Astrocyte (in vitro differentiated cells and primary cell): ENCODE data around the gene KREMEN1. TPM values are rescaled to one million over a fixed set of nuclear protein-coding genes. Genes with fewer than 3 reads are reported as not detected.
"Not testable (repeated sequence)": the region's sequence is repeated elsewhere in the genome, so short reads cannot be mapped to it uniquely, and the experiment has no call there.

Experiments used
- DNase-seq: peaks from one replicate; pipeline ENCODE4 v3.0.0-alpha.2; 2010; ENCODE audit warnings: low read depth
- FAIRE-seq: peaks from 2 replicates; lab custom pipeline; 2011; peaks lifted over from hg19 to GRCh38; lab: Jason Lieb, UNC
- H2AFZ ChIP-seq: 2 replicates; pipeline ENCODE4 v1.6.0; 2012; ENCODE audit warnings: low read depth, low read length, inconsistent platforms
- H3K27ac ChIP-seq: 2 replicates; pipeline ENCODE4 v1.5.1; 2011; ENCODE audit warnings: low read depth, low read length, inconsistent platforms
- H3K27me3 ChIP-seq: 2 replicates; pipeline ENCODE4 v1.6.0; 2011; ENCODE audit warnings: low read length, inconsistent platforms; ENCODE audit not compliant: insufficient read depth
- H3K36me3 ChIP-seq: 2 replicates; pipeline ENCODE4 v1.5.1; 2011; ENCODE audit warnings: low read length, inconsistent platforms; ENCODE audit not compliant: insufficient read depth
- H3K4me1 ChIP-seq: 2 replicates; pipeline ENCODE4 v1.5.1; 2011; ENCODE audit warnings: low read length, inconsistent platforms; ENCODE audit not compliant: insufficient read depth
- H3K4me2 ChIP-seq: 2 replicates; pipeline ENCODE4 v1.6.0; 2012; ENCODE audit warnings: low read length, inconsistent platforms
- H3K4me3 ChIP-seq: 2 replicates; pipeline ENCODE4 v1.5.1; 2011; ENCODE audit warnings: low read depth, mild to moderate bottlenecking, low read length, inconsistent platforms; ENCODE audit not compliant: insufficient read depth
- H3K79me2 ChIP-seq: 2 replicates; pipeline ENCODE4 v1.6.0; 2012; ENCODE audit warnings: mild to moderate bottlenecking, low read length, inconsistent platforms; ENCODE audit not compliant: insufficient read depth
- H3K9ac ChIP-seq: 2 replicates; pipeline ENCODE4 v1.6.0; 2012; ENCODE audit warnings: mild to moderate bottlenecking, low read length, inconsistent platforms
- H3K9me3 ChIP-seq: 2 replicates; pipeline ENCODE4 v1.5.1; 2012; ENCODE audit warnings: low read depth, mild to moderate bottlenecking, low read length, inconsistent platforms; ENCODE audit not compliant: insufficient read depth
- H4K20me1 ChIP-seq: 2 replicates; pipeline ENCODE4 v1.6.0; 2012; ENCODE audit warnings: low read length, inconsistent platforms; ENCODE audit not compliant: insufficient read depth
- H3K27ac Mint-ChIP-seq: one replicate; pipeline ENCODE4 v1.8.0; 2021; ENCODE audit warnings: mild to moderate bottlenecking, mixed read lengths; ENCODE audit not compliant: unreplicated experiment
- H3K27me3 Mint-ChIP-seq: one replicate; pipeline ENCODE4 v1.8.0; 2021; ENCODE audit warnings: low read depth, mixed read lengths; ENCODE audit not compliant: unreplicated experiment
- H3K36me3 Mint-ChIP-seq: one replicate; pipeline ENCODE4 v1.8.0; 2021; ENCODE audit warnings: low read depth, mixed read lengths; ENCODE audit not compliant: unreplicated experiment
- H3K4me1 Mint-ChIP-seq: one replicate; pipeline ENCODE4 v1.8.0; 2021; ENCODE audit warnings: low read depth, mixed read lengths; ENCODE audit not compliant: unreplicated experiment
- H3K4me3 Mint-ChIP-seq: one replicate; pipeline ENCODE4 v1.8.0; 2021; ENCODE audit warnings: mild to moderate bottlenecking, moderate library complexity, mixed read lengths; ENCODE audit not compliant: unreplicated experiment
- H3K9me3 Mint-ChIP-seq: one replicate; pipeline ENCODE4 v1.8.0; 2021; ENCODE audit warnings: mild to moderate bottlenecking, mixed read lengths; ENCODE audit not compliant: unreplicated experiment
- EZH2 ChIP-seq: IDR thresholded peaks from 2 replicates; pipeline ENCODE4 v1.6.1; 2012; ENCODE audit warnings: mild to moderate bottlenecking, low read length, inconsistent platforms; ENCODE audit not compliant: insufficient read depth
- total RNA-seq: library from RNA; stranded (reverse); gene quantifications from 2 replicates; pipeline ENCODE4 v1.2.1, GENCODE V29; 2021
- TF ChIP-seq, protein P1 (sequence below): IDR thresholded peaks from 2 replicates; pipeline ENCODE4 v1.5.1; 2011; ENCODE audit warnings: low read depth, mild to moderate bottlenecking, inconsistent platforms, low read length, moderate library complexity; ENCODE audit not compliant: insufficient read depth

Gene KREMEN1
- total RNA-seq, 1 donor from 2014 or later: 3.3 TPM

DNA sequence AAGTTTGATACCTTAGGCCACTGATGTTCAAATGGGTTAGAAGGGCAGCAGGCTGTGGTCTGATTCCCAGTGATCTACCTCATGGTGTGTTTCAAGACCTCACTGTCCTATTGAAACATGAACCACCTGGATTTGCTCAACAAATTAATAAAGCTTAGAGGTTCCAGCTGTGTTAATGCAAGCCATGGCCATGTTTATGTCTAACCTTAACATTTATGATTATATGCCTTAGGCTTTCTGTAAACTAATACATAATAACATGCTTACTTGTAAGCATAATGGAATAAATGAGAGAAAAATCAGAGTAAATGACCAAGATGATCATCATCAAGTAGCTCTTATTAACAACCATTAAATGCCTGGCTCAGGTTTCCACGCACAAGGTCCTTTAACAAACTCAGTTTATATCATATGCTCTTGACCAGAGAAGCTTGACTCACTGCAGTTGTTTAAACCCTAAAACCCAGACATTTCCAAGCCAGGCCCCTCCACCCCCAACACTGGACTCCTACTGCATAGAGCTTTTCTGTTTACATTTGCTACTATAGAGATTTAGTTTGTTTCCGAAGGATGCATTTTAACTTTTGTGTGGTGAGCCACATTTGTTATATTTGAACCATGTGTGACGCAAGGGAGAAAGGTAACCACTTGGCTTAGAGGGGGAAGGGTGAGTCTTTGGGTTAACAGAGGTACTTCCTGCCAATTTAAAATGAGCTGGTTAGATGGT lies 43.7 kb downstream of the KREMEN1 start:
- peaks cover 14% of the 10 kb centered on the region for H3K27me3 Mint-ChIP-seq
- Histone ChIP-seq H3K36me3 (no peaks in the 10 kb centered on the region), H3K4me2 (no peak overlapping the region), H3K27ac (no peak overlapping the region), H3K4me1 (no peaks in the 10 kb centered on the region), H3K27me3 (no peaks in the 10 kb centered on the region), H2AFZ (no peak overlapping the region), H3K9me3 (no peaks in the 10 kb centered on the region), H4K20me1 (no peaks in the 10 kb centered on the region), H3K79me2 (no peaks in the 10 kb centered on the region), H3K4me3 (no peak overlapping the region), H3K9ac (no peak overlapping the region)
- no peaks in the 10 kb centered on the region for H3K4me1 Mint-ChIP-seq
- no peak for TF ChIP-seq EZH2
- TF ChIP-seq, protein P1, sequence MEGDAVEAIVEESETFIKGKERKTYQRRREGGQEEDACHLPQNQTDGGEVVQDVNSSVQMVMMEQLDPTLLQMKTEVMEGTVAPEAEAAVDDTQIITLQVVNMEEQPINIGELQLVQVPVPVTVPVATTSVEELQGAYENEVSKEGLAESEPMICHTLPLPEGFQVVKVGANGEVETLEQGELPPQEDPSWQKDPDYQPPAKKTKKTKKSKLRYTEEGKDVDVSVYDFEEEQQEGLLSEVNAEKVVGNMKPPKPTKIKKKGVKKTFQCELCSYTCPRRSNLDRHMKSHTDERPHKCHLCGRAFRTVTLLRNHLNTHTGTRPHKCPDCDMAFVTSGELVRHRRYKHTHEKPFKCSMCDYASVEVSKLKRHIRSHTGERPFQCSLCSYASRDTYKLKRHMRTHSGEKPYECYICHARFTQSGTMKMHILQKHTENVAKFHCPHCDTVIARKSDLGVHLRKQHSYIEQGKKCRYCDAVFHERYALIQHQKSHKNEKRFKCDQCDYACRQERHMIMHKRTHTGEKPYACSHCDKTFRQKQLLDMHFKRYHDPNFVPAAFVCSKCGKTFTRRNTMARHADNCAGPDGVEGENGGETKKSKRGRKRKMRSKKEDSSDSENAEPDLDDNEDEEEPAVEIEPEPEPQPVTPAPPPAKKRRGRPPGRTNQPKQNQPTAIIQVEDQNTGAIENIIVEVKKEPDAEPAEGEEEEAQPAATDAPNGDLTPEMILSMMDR: no peak
- DNase-seq: peak; percentile 37
- no peak for FAIRE-seq
- peaks cover 13% of the 10 kb centered on the region for H3K9me3 Mint-ChIP-seq
- no peak overlapping the region for H3K4me3 Mint-ChIP-seq
- peaks cover 4% of the 10 kb centered on the region for H3K36me3 Mint-ChIP-seq
- H3K27ac Mint-ChIP-seq: no peak overlapping the region

DNA sequence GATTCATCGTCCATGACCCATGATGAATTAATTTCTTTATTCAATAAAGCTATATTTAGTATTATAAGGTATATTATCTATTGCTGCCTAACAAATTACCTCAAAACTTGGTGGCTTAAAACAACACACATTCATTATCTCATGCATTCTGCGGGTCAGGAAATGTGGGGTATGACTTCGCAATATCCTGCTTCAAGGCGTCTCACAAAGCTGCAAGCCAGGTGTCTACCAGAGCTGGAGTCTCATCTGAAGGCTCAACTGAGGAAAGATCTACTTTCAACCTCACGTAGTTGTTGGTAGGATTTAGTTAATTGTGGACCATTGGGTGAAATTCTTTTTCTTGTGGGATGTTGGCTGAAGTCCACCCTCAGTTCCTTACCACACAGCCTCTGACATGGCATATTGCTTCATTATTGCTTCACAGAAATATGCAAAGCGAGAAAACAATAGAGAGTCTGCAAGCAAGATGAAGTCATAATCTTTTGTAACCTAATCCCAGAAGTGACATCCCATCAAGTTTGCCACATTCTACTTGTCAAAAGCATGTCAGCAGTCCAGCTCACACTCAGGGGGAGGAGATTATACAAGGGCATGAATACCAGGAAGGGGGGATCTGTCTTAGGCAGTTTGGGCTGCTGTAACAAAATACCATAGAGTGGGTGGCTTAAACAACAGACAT lies 45.1 kb downstream of the KREMEN1 start:
- no peaks in the 10 kb centered on the region for H4K20me1 ChIP-seq
- Mint-ChIP-seq H3K36me3 (peaks cover 4% of the 10 kb centered on the region), H3K27ac (no peak overlapping the region), H3K27me3 (peaks cover 9% of the 10 kb centered on the region), H3K4me3 (no peak overlapping the region), H3K9me3 (peaks cover 13% of the 10 kb centered on the region), H3K4me1 (no peaks in the 10 kb centered on the region)
- no peak overlapping the region for H3K4me2 ChIP-seq
- H3K27me3 ChIP-seq: no peaks in the 10 kb centered on the region
- no peak overlapping the region for H3K27ac ChIP-seq
- no peak overlapping the region for H2AFZ ChIP-seq
- no peaks in the 10 kb centered on the region for H3K36me3 ChIP-seq
- no peak overlapping the region for H3K9ac ChIP-seq
- H3K9me3 ChIP-seq: no peaks in the 10 kb centered on the region
- DNase-seq (peak; percentile 26), FAIRE-seq (no peak)
- no peaks in the 10 kb centered on the region for H3K79me2 ChIP-seq
- no peaks in the 10 kb centered on the region for H3K4me1 ChIP-seq
- H3K4me3 ChIP-seq: no peak overlapping the region
- TF ChIP-seq EZH2: no peak
- TF ChIP-seq, protein P1: no peak

DNA sequence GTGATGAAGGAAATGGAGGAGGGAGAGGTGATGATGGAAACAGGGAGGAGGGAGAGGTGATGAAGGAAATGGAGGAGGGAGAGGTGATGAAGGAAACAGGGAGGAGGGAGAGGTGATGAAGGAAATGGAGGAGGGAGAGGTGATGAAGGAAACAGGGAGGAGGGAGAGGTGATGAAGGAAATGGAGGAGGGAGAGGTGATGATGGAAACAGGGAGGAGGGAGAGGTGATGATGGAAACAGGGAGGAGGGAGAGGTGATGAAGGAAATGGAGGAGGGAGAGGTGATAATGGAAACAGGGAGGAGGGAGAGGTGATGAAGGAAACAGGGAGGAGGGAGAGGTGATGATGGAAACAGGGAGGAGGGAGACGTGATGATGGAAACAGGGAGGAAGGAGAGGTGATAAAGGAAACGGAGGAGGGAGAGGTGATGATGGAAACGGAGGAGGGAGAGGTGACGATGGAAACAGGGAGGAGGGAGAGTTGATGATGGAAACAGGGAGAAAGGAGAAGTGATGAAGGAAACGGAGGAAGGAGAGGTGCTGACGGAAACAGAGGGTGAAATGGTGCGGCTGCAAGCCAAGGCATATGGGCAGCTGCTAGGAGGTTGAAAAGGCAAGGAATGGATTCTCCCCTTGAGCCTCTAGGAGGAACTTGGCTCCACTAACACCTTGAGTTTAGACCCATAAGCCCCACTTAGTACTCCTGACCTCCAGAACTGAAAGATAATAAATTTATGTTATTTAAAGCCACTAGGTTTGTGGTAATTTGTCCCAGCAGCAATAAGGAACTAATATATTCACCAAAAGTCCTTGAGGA lies 47.5 kb downstream of the KREMEN1 start:
- peaks cover 13% of the 10 kb centered on the region for H3K9me3 Mint-ChIP-seq
- H3K36me3 Mint-ChIP-seq, FAIRE-seq: not testable (repeated sequence)

More for the DNA sequence above, 47.5 kb downstream of the KREMEN1 start:
- H3K27me3 ChIP-seq, H3K27ac ChIP-seq, H3K4me3 ChIP-seq, H4K20me1 ChIP-seq, H3K27ac Mint-ChIP-seq, H3K79me2 ChIP-seq, H3K36me3 ChIP-seq, H2AFZ ChIP-seq, H3K4me1 Mint-ChIP-seq, H3K4me3 Mint-ChIP-seq, H3K4me2 ChIP-seq, H3K9ac ChIP-seq, H3K27me3 Mint-ChIP-seq, H3K9me3 ChIP-seq, H3K4me1 ChIP-seq, DNase-seq: not testable (repeated sequence)
